Measurements from ENCODE around the gene SLC35B1.
"Not testable (repeated sequence)": the region's sequence is repeated elsewhere in the genome, so short reads cannot be mapped to it uniquely, and the experiment has no call there.

Gene SLC35B1

GRCh38 chr17:49734515-49735490 is 27.0 kb upstream of the SLC35B1 start:
- no peak for DNase-seq (ENCODE audit: low spot score)

- DNase-seq (ENCODE audit: low spot score) = no peak
Measured at GRCh38 chr17:49731435-49731831, 23.7 kb upstream of the SLC35B1 start.

- no peak for DNase-seq (ENCODE audit: low spot score)
Measured at GRCh38 chr17:49730785-49731434, 23.1 kb upstream of the SLC35B1 start.

- DNase-seq (ENCODE audit: low spot score) = peak; percentile 79
Measured at GRCh38 chr17:49730078-49730784, 22.5 kb upstream of the SLC35B1 start.

- DNase-seq (ENCODE audit: low spot score) = no peak
Measured at GRCh38 chr17:49729069-49729468, 21.3 kb upstream of the SLC35B1 start.

- DNase-seq (ENCODE audit: low spot score) = no peak
Measured at GRCh38 chr17:49728425-49728824, 20.7 kb upstream of the SLC35B1 start.

- no peak for DNase-seq (ENCODE audit: low spot score)
Measured at GRCh38 chr17:49727380-49727779, 19.6 kb upstream of the SLC35B1 start.

GRCh38 chr17:49725452-49726130 is 17.8 kb upstream of the SLC35B1 start:
- DNase-seq (ENCODE audit: low spot score) = no peak

GRCh38 chr17:49724552-49724951 is 16.8 kb upstream of the SLC35B1 start:
- not testable (repeated sequence) for DNase-seq (ENCODE audit: low spot score)

- no peak for DNase-seq (ENCODE audit: low spot score)
Measured at GRCh38 chr17:49723423-49723822, 15.7 kb upstream of the SLC35B1 start.

- no peak for DNase-seq (ENCODE audit: low spot score)
Measured at GRCh38 chr17:49722066-49722465, 14.3 kb upstream of the SLC35B1 start.

GRCh38 chr17:49717371-49717861 is 9.7 kb upstream of the SLC35B1 start:
- DNase-seq (ENCODE audit: low spot score) = no peak

- DNase-seq (ENCODE audit: low spot score) = no peak
Measured at GRCh38 chr17:49716668-49717364, 9.1 kb upstream of the SLC35B1 start.

- no peak for DNase-seq (ENCODE audit: low spot score)
Measured at GRCh38 chr17:49715717-49716279, 8.0 kb upstream of the SLC35B1 start.

- no peak for DNase-seq (ENCODE audit: low spot score)
Measured at GRCh38 chr17:49715216-49715615, 7.5 kb upstream of the SLC35B1 start.

- DNase-seq (ENCODE audit: low spot score) = no peak
Measured at GRCh38 chr17:49708515-49709183, 885 bp upstream of the SLC35B1 start.

GRCh38 chr17:49707246-49707607 is 537 bp downstream of the SLC35B1 start:
- no peak for DNase-seq (ENCODE audit: low spot score)

- DNase-seq (ENCODE audit: low spot score) = no peak
Measured at GRCh38 chr17:49705254-49705653, 2.5 kb downstream of the SLC35B1 start.

GRCh38 chr17:49703557-49704277 is 4.0 kb downstream of the SLC35B1 start:
- DNase-seq (ENCODE audit: low spot score) = peak; percentile 44

GRCh38 chr17:49700960-49701359 is 6.8 kb downstream of the SLC35B1 start:
- DNase-seq (ENCODE audit: low spot score) = no peak

Data from AG08396 (cell line).